Iris pigment epithelial cell (primary cell): Measurements from ENCODE around the gene PCNA.

Source experiments
- DNase-seq: peaks from one replicate; pipeline ENCODE4 v3.0.0-alpha.2; 2011; ENCODE audit warnings: low read depth

The PCNA gene

DNA sequence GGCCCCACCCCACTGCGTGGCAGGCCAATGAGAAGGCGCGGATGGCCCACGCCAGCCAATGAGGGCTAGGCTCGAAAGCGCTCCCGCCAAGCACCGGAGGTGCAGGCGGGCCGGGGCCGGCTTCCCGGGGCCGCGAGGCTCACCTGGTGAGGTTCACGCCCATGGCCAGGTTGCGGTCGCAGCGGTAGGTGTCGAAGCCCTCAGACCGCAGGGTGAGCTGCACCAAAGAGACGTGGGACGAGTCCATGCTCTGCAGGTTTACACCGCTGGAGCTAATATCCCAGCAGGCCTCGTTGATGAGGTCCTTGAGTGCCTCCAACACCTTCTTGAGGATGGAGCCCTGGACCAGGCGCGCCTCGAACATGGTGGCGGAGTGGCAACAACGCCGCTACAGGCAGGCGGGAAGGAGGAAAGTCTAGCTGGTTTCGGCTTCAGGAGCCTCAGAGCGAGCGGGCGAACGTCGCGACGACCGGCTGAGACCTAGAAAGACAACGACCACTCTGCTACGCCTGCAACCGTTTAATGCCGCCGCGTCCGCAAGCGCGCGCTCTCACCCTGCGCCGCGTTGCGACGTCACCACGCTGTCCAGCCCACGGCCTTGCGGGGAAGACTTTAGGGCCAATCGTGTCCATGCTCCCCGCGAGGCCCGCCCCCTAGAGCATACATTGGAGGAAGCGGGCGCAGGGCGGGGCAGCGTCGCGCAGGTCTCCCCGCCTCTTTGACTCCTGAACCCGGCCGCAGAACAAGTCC lies at the start of gene PCNA:
PCNA (minus strand) TSS at position 524 of the 750 bp plus-strand sequence; CDS start at position 364, 160 bp downstream.
- DNase-seq = peak; percentile 99

DNA sequence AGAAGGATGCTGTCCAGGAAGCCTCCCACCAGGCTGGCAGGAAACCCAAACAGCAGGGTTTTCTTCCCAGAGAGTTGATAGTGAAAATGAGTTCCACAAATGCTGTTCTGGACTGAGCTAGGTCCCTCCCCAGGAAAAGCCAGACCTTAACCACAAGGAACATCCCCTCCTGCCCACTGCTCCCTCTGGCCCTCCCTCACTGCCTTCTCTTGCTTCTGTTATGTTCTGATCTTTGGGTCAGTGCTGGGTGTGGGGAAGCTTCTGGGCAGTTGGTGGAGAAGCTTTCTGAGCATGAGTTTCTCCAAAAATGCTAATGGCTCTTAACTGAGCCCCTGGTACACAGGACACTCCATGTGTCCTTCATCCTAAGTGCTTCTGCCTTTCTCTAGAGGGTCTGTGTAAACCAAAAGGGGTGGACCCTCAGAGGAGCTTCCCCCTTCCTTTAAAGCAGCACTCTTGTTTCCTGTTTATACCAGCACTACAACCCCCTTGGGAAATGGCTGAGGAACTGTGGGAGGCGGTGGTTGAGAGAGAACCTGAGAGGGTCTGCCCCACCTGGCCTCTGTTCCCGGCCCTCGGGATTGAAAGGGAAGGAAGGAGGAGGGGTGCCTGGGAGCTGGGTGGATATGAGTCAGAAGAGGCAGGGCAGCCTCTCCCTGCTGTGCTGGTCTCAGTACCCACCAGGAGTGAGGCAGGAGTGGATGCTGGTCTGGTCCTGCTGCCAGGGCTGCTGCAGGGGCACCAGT lies 49.1 kb upstream of the PCNA start:
- DNase-seq = peak; percentile 48

DNA sequence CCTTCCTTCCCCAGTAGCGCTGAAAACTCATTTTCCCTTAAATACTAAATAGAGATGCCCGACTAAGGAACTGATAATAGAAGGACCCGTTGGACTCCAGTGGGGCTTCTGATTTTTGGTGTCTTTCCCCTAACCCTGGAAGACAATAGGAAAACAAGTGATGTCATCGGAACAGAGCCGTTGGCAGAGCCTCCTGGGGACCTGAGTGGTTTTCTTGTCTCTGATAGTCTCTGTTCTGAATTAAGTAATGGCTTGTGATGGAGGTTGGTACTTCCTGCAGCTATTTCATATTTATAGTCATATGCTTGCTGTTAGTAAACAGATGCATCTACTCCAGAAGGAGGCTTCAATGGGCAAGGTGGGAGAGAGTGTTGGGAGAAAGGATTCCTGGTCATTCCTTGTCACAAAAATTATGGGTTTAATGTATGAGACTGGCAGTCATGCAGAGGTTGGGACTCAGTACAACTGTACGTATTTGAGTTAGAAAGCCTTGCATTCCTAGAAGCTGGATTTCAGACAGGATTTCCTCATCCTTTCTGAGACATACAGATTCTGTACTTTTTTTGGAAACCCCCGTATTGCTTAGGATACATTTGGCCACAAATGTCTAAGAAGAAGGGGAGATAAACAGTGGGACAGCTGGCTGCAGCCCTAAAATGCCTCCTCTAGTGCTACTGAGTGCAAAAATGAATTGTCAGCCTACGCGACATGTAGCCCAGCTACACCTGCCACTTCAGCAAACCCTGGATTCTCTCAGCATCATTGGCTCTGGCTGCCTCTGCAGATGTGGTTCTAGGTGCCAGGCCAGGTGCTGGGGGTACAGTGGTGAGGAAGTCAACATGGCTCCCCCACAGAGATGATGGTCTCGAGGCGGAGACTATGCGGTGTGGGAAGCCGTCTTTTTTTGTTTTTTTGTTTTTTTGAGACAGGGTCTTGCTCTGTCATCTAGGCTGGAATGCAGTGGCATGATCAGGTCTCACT lies 45.2 kb upstream of the PCNA start:
- no peak for DNase-seq

DNA sequence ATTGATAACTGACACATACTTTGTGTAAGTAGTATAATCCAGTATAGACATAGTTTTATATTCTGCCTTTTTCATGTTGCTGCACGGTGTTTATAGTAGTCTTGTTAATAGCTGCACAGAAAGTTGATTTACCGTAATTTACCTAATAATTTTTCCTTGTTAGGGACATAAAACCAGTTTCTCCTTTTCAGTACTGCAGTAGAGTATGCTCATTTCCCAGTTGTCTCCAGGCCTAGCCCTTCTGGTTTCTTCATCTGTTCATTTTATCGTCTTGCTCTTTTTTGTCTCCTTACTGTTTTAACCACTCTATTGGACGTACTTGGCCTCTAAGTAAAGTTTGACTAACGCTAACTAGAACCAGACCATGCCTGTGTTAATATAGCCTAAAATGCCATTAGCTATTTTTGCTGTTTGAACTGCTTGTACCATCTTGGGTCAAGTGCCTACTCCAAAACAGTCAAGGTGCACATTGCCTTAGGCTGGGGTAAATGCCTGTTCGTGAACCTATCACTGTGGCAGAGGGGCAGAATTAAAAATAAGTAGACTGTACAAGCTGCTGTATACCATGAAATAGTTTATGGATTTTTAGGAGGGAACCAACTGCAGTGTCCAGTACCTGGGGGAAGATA lies 41.9 kb upstream of the PCNA start:
- DNase-seq = no peak

DNA sequence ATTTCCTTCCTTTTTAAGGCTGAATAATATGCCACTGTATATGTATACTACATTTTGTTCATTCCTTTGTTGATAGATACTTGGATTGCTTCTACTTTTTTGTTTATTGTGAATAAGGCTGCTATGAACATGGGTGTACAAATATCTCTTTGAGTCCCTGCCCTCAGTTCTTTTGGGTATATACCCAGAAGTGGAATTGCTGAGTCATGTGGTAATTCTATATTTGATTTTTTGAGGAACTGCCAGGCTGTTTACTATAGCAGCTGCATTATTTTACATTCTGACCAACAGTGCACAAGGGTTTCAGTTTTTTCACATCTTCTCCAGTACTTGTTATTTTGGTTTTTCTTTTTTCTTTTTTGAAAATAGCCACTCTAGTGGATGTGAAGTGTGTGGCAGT lies 41.1 kb upstream of the PCNA start:
- peak; percentile 44 for DNase-seq

DNA sequence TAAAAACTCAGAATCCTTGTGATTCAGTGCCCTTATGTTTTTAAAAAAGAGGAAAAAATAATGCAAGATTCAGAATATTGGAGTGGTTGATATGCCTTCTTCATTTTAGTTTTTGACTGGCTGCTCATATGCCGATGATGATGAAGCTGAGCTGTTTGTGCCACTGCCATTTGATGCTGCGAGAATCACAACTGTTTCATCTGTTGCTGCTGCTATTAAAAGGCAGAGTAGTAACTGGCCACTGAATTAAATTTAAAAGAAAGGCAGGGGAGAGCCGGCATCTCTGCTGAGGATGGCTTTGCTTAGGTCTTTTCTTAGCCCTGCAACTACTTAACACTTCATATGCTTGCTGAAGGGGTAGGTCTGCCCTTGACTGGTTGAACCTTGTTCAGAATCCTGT lies 40.2 kb upstream of the PCNA start:
- DNase-seq = no peak

DNA sequence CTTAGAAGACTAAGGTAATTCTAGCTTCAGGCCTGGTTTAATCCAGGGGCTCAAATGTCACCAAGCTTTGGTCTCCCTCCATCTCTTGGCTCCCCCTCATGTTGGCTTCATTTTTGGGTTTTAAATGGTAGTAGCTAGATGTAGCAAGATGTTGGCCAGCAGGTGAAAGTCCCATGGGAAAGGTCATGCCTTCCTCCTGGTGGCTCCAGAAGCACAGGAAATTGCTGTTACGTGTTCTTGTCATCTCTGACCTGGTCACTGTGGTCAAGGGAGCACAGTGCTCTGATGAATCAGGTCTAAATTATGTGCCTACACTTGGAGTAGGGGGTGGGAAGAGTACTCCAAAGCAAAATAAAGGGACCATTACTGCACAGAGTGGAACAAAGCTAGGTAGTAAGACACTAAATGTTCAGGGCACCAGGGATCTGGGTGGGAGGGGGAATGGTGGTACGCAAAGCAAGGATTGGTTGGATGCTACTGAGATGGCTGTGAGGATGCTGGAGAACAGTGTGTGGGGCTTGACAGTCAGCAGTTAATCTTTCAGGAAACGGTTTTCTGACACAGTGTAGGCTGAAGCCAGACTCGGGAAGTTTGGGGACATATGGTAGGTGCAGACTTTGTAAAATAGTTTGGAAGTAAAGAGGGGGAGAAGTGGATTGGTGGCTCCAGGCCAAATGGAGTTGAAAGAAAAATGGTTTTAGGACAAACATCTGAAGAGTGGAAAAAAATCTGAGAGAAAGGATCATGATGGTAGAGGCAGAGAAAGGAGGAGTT lies 37.1 kb upstream of the PCNA start:
- peak; percentile 43 for DNase-seq

DNA sequence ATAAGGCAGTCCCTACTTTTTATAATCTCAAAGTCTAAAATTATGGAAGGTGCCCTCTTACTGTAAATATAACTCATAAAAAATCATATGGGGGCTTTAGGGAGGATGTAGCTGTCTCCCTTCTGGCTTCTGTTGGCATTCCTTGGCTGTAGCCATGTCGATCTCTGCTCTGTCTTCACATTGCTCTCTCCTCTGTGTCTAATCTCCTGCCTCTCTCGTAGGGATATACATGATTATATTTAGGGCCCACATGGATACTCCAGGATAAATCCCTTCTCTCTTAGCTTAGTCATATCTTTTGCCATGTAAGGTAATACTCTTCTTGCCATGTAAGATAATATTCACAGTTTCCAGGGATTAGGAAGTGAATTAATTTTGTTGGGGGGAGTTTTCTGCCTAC lies 35.6 kb upstream of the PCNA start:
- no peak for DNase-seq

DNA sequence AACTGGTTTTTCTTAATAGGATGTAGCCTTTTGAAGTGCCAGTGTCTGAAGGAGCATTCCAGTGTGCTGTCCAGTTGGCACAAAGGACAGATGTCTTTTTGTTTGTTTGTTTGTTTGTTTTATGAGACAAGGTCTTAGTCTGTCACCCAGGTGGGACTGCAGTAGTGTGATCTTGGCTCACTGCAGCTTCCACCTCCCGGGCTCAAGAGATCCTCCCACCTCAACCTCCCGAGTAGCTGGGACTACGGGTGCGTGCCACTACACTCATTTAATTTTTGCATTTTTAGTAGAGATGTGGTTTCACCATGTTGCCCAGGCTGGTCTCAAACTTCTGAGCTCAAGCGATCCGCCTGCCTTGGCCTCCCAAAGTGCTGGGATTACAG lies 34.8 kb upstream of the PCNA start:
- no peak for DNase-seq

DNA sequence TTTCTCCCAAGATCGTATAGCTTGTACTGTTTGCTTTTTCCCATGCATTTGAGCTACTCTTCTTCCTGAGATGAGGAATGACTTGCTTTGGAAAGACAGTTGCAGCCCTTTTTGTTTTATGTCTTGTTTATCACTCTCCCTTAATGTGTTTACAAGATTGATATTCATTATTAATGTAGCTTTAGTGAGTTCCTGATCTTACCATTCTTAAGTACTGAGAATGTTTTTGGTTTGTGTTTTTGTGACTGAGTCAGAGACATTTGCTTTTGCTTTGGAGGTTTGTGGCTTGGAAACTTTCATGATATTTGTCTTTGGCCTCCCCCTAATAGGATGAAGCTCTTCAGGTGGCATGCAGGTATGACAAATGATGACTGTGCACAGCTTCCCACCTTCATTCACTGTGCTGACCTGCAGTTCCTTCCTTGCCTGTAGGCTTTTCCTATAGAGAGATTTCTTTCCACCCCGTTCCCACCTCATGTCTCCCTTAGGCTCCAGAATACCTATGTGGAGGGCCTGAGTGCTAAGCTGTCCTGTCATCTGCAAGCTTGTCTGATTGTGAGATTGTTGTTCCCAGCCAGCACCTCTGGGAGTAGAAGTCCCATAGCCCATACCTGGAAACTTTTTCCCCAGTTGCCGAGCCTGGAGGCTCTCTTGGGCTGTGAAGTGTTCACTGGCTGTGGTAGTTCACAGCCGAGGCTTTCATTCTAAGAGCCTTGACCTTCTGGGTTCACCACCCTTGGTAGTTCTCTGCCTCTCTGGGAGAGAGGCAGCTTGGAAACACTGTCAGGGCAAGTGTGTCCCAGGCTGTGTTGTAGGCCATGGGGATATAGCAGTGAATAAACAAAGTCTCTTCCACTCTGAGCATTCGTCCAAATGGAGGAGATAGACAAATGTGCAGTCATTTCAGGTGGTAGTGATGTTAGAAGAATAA lies 34.1 kb upstream of the PCNA start:
- peak; percentile 23 for DNase-seq

DNA sequence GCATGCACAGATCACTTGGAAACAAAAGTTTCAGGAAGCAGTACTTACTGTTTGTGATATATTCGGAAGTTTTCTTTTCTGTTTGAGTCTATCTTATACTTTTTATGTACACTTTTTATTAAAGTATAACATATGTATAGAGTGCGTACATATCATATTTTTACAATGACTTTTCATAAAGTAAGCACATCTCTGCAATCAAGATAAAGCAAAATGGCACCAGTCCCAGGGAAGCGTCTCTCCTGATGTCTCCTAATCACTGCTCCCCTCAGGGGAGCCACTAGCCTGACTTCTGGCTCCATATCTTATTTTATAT lies 33.4 kb upstream of the PCNA start:
- DNase-seq = no peak

DNA sequence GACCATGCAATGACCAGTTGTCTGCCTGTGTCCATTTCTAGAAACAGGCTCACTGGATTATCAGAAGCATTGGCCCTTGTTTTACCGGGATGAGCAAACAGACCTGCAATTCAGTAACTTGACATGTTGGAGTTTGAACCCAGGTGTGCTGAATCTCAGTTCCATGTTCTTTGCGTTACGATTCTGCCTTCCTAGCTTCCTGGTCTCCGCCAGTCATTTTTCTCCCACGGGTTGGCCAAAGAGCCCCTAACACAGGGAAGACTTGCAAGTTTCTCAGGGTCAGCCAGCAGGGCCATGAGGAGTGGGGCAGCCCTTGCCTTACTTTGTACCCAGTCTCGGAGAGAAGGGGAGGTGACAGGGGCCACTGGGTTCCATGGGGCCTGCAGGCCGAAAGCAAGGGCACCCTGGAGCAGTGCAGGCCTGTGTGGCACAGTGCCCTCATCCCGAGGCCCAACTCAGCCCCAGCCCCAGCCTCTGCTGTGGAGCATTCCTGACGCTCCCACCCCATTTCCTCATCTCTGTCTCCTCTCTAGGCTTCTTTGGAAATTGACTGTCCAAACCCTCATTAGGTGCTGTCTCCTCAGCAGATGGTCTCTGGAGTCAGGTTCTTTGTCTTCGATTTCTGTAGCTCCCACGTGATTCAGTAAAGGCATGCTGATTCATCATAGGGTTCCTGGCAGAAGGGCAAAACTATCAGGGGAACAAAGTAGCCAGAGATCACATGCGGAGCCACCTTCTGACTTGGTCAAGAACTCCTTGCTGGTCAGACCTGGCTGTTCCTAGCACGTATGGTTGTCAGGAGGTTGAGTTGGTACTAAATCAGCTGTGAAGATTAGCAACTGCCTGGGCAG lies 30.7 kb upstream of the PCNA start:
- DNase-seq = peak; percentile 77

DNA sequence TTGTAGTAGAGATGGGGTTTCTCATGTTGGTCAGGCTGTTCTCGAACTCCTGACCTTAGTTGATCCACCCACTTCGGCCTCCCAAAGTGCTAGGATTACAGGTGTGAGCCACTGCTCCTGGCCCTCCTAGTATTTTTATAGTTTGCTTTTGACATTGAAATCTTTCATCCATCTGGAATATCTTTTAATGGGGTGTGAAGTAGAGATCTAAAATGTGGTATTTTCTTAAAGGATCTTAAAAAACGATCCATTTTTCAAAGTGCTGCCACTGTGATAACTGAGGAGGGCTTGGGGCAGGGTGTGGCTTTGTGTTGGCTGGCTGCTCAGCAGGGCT lies 30.1 kb upstream of the PCNA start:
- DNase-seq = no peak

DNA sequence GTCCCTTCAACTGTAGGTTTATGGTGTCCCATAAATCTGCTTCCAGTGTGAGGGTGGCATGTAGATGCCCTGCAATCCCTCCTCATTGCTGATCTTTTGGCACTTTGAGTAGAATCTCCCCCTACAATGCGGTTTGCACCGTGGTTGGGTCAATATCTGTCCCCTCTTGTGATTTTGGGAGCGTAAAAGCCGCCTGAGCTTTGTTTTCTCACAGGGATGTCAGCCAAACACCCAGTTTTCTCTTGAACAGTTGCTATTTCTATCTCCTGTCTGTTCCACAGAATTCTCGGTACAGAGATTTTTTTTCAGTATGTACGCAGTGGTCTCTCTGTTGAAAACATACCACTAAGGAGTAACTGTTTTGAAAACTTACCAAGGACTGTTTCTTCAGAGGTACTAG lies 28.8 kb upstream of the PCNA start:
- no peak for DNase-seq

DNA sequence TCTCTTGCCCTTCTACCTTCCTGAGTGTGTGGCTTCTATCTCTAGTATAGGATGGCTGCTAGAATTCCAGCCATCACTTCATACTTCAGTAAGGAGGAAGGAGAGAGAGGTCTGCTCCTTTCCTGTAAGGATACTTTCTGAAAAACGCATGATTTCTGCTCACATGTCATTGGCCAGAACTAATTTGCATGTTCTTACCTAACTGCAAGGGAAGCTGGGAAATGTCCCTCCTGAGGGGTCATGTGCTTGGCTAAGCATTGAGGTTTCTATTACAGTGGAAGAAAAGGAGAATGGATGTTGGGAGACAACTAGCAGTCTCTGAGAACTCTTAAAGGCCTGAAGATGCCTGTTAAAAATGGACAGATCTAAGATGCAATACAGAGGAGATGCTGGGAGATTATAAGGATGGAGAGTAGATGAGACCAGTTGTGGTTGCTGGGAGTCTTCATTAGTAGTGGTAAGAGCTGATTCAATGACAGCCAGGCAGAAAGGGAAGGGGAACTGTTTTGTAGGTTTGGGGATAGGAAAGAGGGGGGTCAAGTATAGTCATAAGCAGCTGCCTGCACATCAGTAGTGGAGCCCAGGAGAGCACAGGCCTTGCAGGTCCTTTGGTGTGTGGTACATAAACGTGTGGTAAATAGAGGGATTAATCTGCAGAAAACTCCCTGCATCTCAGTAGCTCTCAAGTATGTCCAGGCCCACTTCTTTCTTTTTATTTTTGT lies 27.3 kb upstream of the PCNA start:
- DNase-seq = no peak

DNA sequence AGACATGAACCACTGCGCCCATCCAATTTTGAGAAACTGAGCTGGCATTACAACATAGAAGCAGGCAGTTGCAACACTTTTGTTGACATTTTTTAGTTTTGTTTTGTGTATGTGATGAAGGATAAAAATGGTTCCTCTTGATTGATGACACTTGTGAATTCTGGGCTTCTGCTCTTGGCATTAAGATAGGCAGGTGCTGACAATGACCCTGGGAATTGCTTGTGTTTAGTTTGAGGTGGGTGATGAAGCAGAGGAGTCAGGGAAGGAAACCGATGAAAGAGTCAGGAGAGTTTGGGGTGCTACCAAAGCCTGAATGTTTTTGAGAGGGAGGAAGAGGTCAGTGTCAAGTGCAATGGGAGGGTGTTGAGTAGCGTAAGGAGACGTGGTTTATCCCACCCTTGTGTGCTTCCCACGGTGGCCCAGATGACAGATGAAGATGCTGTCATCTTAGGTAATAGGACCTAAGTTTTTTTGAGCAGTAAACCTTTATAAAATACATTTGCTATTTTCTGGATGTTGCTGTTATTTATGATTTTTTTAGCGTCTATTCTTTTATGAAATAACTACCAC lies 26.4 kb upstream of the PCNA start:
- no peak for DNase-seq

DNA sequence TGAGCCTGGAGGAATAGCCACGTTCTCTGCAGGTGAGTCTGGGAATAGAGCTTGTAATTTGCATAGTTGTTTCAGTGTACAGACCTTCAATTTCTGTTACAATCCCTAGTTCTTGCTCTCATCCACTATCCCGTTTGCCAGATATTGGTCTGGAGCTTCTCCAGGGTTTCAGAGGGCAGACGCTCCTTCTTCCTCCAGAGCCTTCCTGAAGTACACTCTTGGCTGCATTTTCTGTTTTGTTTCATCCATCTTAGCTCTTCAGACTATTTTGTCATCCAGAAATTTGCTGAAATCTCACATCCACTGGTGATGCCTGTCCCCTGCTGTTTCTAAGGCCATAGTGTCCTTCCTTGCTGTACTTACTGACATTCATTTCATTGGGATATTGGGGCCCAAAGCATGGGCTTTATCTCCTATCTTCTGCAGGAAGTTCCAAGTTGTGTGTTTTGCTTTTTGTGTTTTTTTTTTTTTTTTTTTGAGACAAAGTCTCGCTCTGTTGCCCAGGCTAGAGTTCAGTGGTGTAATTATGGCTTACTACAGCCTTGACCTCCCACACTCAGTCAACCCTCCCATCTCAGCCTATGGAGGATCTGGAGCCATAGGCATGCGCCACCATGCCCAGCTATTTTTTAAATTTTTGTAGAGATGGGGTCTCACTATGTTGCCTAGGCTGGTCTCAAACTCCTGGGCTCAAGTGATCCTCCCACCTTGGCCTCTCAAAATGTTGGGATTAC lies 25.8 kb upstream of the PCNA start:
- no peak for DNase-seq

DNA sequence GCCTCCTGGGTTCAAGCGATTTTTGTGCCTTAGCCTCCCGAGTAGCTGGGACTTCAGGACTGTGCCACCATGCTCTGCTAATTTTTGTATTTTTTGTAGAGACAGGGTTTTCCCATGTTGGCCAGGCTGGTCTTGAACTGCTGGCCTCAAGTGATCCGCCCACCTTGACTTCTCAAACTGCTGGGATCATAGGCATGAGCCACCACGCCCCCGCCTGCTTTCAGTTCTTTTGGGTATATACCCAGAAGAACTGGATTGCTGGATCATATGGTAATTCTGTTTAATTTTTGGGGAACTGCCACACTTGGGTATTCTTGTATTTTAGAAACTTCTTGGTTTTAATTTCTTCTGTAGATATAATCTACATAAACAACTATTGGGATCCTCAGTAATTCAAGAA lies 24.1 kb upstream of the PCNA start:
- no peak for DNase-seq
